Transverse colon (tissue), 3 donors: ENCODE data around the gene GRIK4.

ENCODE experiments used
- CTCF ChIP-seq, 5 experiments: fragments of 200-600 bp in 3 of 5; fragments of 450-650 bp in 2 of 5; sonication (generic) in 3 of 5; IDR thresholded peaks; 1 replicate in 2 of 5; 2 replicates in 3 of 5; pipeline ENCODE4 v1.5.1; 2016 to 2017; ENCODE audit warnings: antibody characterized with exemption in 5 of 5, inconsistent platforms in 3 of 5, mild to moderate bottlenecking in 2 of 5, moderate library complexity in 1 of 5
- EP300 ChIP-seq: sonication (generic); formaldehyde crosslinking; IDR thresholded peaks from one replicate; pipeline ENCODE4 v1.6.1; 2017; ENCODE audit warnings: antibody characterized with exemption, low read depth
- POLR2A ChIP-seq: fragments of 450-650 bp; IDR thresholded peaks from one replicate; pipeline ENCODE4 v1.6.1; 2016; ENCODE audit warnings: antibody characterized with exemption, mild to moderate bottlenecking, moderate library complexity

GRCh38 chr11:120543521-120544215, 32.1 kb downstream of the GRIK4 start:
- TF ChIP-seq CTCF (IDR thresholded peaks at IDR 0.05), result no peak
- TF ChIP-seq POLR2A, result no peak
- no peak for TF ChIP-seq EP300
